Measurements from ENCODE around the gene SH3GLB2.
A peak's percentile ranks its signal among the peaks of the same experiment; 100 is the strongest.

The SH3GLB2 gene

GRCh38 chr9:129071526-129072126, 43.5 kb upstream of the SH3GLB2 start:
- Histone ChIP-seq H3K27me3 (ENCODE audit: insufficient read depth, insufficient read length) (no peaks in the 10 kb centered on the region), H3K4me1 (ENCODE audit: insufficient read depth, insufficient read length) (peaks cover 29% of the 10 kb centered on the region), H3K9ac (ENCODE audit: insufficient read length, low read depth) (peak overlapping the region; percentile 63), H3K4me3 (ENCODE audit: insufficient read length, low read depth) (no peak overlapping the region), H3K9me3 (ENCODE audit: insufficient read depth, low read length) (no peaks in the 10 kb centered on the region), H3K36me3 (ENCODE audit: insufficient read depth, insufficient read length, low read length) (peaks cover 33% of the 10 kb centered on the region)
- TF ChIP-seq SUZ12 (IDR thresholded peaks at IDR 0.05; ENCODE audit: extremely low read depth, insufficient read depth, insufficient read length) (no peak), ZNF274 (IDR thresholded peaks at IDR 0.05; ENCODE audit: low read depth, low read length) (no peak), YY1 (IDR thresholded peaks at IDR 0.05; ENCODE audit: insufficient read depth, insufficient read length) (no peak)
- peak; percentile 84 for DNase-seq (ENCODE audit: low read depth, low spot score)

GRCh38 chr9:129070696-129071525, 42.8 kb upstream of the SH3GLB2 start:
- Histone ChIP-seq H3K36me3 (ENCODE audit: insufficient read depth, insufficient read length, low read length) (peaks cover 36% of the 10 kb centered on the region), H3K9me3 (ENCODE audit: insufficient read depth, low read length) (no peaks in the 10 kb centered on the region), H3K9ac (ENCODE audit: insufficient read length, low read depth) (peak overlapping the region; percentile 63), H3K27me3 (ENCODE audit: insufficient read depth, insufficient read length) (no peaks in the 10 kb centered on the region), H3K4me1 (ENCODE audit: insufficient read depth, insufficient read length) (peaks cover 29% of the 10 kb centered on the region), H3K4me3 (ENCODE audit: insufficient read length, low read depth) (no peak overlapping the region)
- no peak for TF ChIP-seq SUZ12 (IDR thresholded peaks at IDR 0.05; ENCODE audit: extremely low read depth, insufficient read depth, insufficient read length)
- no peak for TF ChIP-seq YY1 (IDR thresholded peaks at IDR 0.05; ENCODE audit: insufficient read depth, insufficient read length)
- DNase-seq (ENCODE audit: low read depth, low spot score) = no peak

GRCh38 chr9:129069862-129070641, 41.9 kb upstream of the SH3GLB2 start:
- H3K36me3 ChIP-seq (ENCODE audit: insufficient read depth, insufficient read length, low read length) = peaks cover 44% of the 10 kb centered on the region
- peaks cover 29% of the 10 kb centered on the region for H3K4me1 ChIP-seq (ENCODE audit: insufficient read depth, insufficient read length)
- H3K9ac ChIP-seq (ENCODE audit: insufficient read length, low read depth) = peak overlapping the region; percentile 27
- DNase-seq (ENCODE audit: low read depth, low spot score) = no peak
- no peaks in the 10 kb centered on the region for H3K9me3 ChIP-seq (ENCODE audit: insufficient read depth, low read length)
- TF ChIP-seq ZNF274 (IDR thresholded peaks at IDR 0.05; ENCODE audit: low read depth, low read length) (no peak), YY1 (IDR thresholded peaks at IDR 0.05; ENCODE audit: insufficient read depth, insufficient read length) (no peak), SUZ12 (IDR thresholded peaks at IDR 0.05; ENCODE audit: extremely low read depth, insufficient read depth, insufficient read length) (no peak)
- H3K4me3 ChIP-seq (ENCODE audit: insufficient read length, low read depth) = no peak overlapping the region
- H3K27me3 ChIP-seq (ENCODE audit: insufficient read depth, insufficient read length) = no peaks in the 10 kb centered on the region

- peak overlapping the region; percentile 28 for H3K9ac ChIP-seq (ENCODE audit: insufficient read length, low read depth)
- DNase-seq (ENCODE audit: low read depth, low spot score) = no peak
- TF ChIP-seq YY1 (IDR thresholded peaks at IDR 0.05; ENCODE audit: insufficient read depth, insufficient read length) = no peak
- TF ChIP-seq SUZ12 (IDR thresholded peaks at IDR 0.05; ENCODE audit: extremely low read depth, insufficient read depth, insufficient read length) = no peak
- no peak for TF ChIP-seq ZNF274 (IDR thresholded peaks at IDR 0.05; ENCODE audit: low read depth, low read length)
- H3K4me3 ChIP-seq (ENCODE audit: insufficient read length, low read depth) = no peak overlapping the region
- peaks cover 51% of the 10 kb centered on the region for H3K36me3 ChIP-seq (ENCODE audit: insufficient read depth, insufficient read length, low read length)
- H3K27me3 ChIP-seq (ENCODE audit: insufficient read depth, insufficient read length) = no peaks in the 10 kb centered on the region
- peaks cover 29% of the 10 kb centered on the region for H3K4me1 ChIP-seq (ENCODE audit: insufficient read depth, insufficient read length)
- H3K9me3 ChIP-seq (ENCODE audit: insufficient read depth, low read length) = no peaks in the 10 kb centered on the region
These were observed 41.1 kb upstream of the SH3GLB2 start for GRCh38 chr9:129068990-129069861.

GRCh38 chr9:129068110-129068509, 40.0 kb upstream of the SH3GLB2 start:
- Histone ChIP-seq H3K9me3 (ENCODE audit: insufficient read depth, low read length) (no peaks in the 10 kb centered on the region), H3K4me1 (ENCODE audit: insufficient read depth, insufficient read length) (peaks cover 29% of the 10 kb centered on the region), H3K4me3 (ENCODE audit: insufficient read length, low read depth) (no peak overlapping the region), H3K9ac (ENCODE audit: insufficient read length, low read depth) (no peak overlapping the region), H3K27me3 (ENCODE audit: insufficient read depth, insufficient read length) (no peaks in the 10 kb centered on the region), H3K36me3 (ENCODE audit: insufficient read depth, insufficient read length, low read length) (peaks cover 58% of the 10 kb centered on the region)
- no peak for DNase-seq (ENCODE audit: low read depth, low spot score)
- no peak for TF ChIP-seq YY1 (IDR thresholded peaks at IDR 0.05; ENCODE audit: insufficient read depth, insufficient read length)
- TF ChIP-seq ZNF274 (IDR thresholded peaks at IDR 0.05; ENCODE audit: low read depth, low read length) = no peak
- TF ChIP-seq SUZ12 (IDR thresholded peaks at IDR 0.05; ENCODE audit: extremely low read depth, insufficient read depth, insufficient read length) = no peak

- Histone ChIP-seq H3K27me3 (ENCODE audit: insufficient read depth, insufficient read length) (no peaks in the 10 kb centered on the region), H3K9ac (ENCODE audit: insufficient read length, low read depth) (no peak overlapping the region), H3K4me3 (ENCODE audit: insufficient read length, low read depth) (no peak overlapping the region), H3K36me3 (ENCODE audit: insufficient read depth, insufficient read length, low read length) (peaks cover 74% of the 10 kb centered on the region), H3K9me3 (ENCODE audit: insufficient read depth, low read length) (no peaks in the 10 kb centered on the region), H3K4me1 (ENCODE audit: insufficient read depth, insufficient read length) (peaks cover 5% of the 10 kb centered on the region)
- no peak for DNase-seq (ENCODE audit: low read depth, low spot score)
- TF ChIP-seq SUZ12 (IDR thresholded peaks at IDR 0.05; ENCODE audit: extremely low read depth, insufficient read depth, insufficient read length) (no peak), ZNF274 (IDR thresholded peaks at IDR 0.05; ENCODE audit: low read depth, low read length) (no peak), YY1 (IDR thresholded peaks at IDR 0.05; ENCODE audit: insufficient read depth, insufficient read length) (no peak)
These were observed 36.4 kb upstream of the SH3GLB2 start for GRCh38 chr9:129064499-129064908.

Measured in NT2/D1 (cell line).